Measurements from ENCODE around the gene RBM20. TPM values are rescaled to one million over a fixed set of nuclear protein-coding genes. Genes with fewer than 3 reads are reported as not detected.
A peak's percentile ranks its signal among the peaks of the same experiment; 100 is the strongest.

RBM20 gene
- polyA plus RNA-seq, 3 donors: 4.9 to 7.9 (median 6.1) TPM

DNA sequence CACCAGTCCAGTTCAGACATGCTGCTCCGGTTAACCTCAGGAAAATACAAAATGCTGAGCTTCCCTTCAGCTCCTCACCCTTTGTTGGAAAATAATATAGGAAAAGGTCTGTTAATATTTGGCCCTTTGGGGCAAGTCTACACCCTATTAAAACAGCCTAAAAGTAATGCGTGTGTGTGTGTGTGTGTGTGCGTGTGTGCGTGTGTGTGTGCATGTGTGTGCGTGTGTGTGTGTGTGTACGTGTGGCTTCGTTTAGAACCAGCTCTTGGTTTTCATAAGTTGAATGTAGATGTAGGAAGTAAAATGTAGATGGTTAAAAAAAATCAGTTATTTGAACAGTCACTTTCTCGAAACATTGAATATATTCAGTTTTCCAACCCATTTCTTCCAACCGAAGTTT lies 166.5 kb downstream of the RBM20 start:
- no peak for DNase-seq (ENCODE audit: extremely low read depth in 1 of 11, low read depth in 9 of 11, low spot score in 4 of 11)

DNA sequence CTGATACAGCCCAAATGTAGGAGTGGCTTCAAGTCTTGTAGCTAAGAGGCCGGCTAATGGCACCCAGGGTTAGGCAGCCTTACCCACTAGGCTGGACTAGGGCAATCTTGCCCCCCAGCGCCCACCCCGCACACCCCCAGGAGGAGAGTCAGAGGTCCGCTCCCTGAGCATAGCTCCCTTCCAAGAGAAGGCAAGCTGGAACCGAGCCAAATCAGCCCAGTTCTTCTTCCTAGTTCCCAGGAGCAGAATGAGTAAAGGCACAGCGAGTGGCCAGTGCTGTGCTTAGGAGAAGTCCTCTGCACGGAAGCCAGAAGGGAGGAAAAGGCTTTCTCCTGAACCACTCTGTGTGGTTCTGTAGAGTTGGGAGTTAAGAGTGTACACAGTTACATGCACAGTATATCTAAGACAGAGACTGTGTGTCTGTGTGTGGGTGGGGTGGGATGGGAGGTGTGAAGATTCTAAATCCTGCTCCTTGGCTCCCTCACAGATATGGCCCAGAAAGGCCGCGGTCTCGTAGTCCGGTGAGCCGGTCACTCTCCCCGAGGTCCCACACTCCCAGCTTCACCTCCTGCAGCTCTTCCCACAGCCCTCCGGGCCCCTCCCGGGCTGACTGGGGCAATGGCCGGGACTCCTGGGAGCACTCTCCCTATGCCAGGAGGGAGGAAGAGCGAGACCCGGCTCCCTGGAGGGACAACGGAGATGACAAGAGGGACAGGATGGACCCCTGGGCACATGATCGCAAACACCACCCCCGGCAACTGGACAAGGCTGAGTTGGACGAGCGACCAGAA lies 167.8 kb downstream of the RBM20 start:
- DNase-seq (ENCODE audit: extremely low read depth in 1 of 11, low read depth in 9 of 11, low spot score in 4 of 11): no peak

DNA sequence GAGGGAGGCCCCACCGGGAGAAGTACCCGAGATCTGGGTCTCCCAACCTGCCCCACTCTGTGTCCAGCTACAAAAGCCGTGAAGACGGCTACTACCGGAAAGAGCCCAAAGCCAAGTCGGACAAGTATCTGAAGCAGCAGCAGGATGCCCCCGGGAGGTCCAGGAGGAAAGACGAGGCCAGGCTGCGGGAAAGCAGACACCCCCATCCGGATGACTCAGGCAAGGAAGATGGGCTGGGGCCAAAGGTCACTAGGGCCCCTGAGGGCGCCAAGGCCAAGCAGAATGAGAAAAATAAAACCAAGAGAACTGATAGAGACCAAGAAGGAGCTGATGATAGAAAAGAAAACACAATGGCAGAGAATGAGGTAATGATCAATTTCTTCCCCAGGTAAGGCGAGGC lies 168.4 kb downstream of the RBM20 start:
- no peak for DNase-seq (ENCODE audit: extremely low read depth in 1 of 11, low read depth in 9 of 11, low spot score in 4 of 11)

DNA sequence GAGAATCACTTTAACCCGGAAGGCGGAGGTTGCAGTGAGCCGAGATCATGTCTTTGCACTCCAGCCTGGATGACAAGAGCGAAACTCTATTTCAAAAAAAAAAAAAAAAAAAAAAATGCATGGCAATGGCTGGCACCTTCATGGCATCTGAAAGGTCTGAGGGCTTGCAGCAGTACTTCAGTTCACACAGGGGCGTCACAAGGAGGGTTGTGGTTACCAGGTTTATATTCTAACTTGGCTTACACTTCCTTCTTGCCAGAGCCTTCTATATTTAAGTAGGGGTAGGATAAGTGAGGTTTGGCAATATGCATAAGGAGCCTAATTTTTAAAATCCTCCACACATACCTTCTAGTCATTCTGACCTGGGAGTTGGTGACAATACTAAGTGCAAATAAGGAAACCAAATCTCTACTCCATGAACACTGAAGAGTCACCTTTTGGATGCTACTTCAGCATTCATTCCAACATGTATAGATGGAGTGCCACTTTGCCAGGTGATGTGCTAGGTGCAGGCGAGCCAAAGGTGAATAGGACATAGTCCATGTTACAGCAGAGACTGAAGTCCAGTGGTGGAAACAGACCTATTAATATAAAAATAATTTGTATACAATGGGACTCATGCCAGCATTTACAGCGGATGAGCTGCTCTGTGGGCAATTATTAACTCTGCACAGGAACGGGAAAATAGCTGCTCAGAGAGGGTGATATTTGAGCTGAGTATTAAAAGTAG lies 169.8 kb downstream of the RBM20 start:
- no peak for DNase-seq (ENCODE audit: extremely low read depth in 1 of 11, low read depth in 9 of 11, low spot score in 4 of 11)

DNA sequence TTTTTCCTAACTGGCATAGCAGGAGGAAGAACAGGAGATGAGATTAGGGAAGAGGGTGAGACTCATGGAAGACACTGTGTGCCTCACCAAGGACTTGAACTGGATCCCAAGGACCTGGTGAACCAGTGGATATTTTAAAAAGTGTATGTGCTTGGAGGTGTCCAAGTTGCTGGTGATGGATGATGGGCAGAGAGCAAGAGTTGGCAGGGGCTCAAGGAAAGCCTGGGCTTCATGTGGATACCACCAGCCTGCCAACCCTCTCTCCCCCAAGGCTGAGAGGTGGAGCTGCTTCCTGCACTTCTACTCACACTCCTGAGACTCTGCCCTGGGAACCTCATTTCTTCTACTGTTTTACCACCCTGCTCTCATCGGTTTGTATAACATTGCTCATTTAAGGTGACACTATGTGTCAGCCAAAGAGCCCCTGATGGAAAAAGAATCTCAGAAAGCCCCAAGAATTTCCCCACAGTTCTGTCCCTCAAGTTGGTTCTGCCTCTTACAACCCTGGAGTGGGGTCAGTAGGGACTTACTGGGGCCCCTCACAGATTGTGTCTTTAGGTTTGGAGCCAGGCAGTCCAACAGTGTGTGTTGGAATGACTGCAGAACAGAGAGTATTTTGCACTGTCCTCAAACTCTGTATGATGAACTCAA lies 171.3 kb downstream of the RBM20 start:
- DNase-seq (ENCODE audit: extremely low read depth in 1 of 11, low read depth in 9 of 11, low spot score in 4 of 11): no peak

DNA sequence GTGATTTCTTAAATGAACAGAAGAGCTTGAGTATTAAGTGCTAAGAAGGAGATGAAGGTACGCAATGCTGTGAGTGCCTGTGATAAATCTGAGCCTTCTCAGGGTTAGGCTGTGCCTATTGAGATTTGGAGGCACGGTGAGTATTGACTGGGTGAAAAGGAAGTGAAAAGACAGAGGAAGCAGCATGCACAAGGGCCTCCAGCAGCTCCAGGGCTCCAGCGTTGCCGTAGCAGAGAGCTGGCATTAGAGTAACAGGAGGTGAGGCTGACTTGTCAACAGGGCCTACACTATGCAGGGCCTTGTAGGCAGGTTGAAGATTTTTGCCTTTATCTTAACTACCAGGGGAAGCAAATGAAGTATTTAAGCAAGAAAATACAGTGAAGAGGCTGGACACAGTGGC lies 173.5 kb downstream of the RBM20 start:
- DNase-seq (ENCODE audit: extremely low read depth in 1 of 11, low read depth in 9 of 11, low spot score in 4 of 11): no peak

DNA sequence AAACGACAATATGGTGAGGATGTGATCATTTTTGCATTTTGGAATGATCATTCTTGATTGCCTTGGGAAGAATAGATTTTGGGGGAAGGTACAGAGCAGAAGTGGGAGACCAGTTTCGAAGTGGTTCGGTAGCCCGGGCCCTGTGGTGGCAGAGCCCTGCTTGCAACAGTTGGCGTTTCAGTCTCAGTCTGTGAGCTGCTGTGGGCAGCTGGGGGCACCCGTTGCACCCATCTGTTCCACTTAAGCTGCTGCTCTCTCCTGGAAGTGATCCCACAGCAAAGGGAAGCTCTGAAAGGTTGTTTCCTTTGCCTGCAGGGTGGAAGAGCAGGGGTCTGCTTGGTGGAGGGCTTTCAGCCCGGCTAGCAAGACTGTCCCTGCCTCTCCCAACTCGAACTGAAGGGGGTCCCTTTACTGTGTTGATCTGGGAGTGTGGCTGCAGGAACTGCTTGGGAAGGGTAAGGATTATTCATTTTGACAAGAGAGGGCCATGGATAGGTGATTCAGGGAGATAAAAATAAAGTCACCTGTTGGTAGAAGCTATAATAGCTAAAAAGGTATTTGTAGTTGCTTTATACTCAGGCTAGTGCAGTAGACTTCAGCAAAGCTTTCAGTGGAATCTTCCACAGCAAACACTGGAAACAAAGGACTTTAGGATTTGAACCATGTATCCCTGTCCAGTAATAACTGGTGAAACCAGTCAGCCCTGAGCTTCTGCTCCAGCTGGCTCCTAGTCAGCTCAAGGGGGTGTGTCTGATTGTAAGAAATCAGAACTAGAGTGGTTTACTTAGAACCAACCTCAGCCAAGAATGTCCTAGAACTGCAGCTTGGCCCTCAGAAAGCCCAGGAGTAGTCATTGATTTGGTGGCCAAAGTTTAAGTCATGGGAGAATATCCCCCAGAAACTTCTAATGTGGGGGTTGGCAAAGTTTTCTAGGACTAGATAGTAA lies 174.4 kb downstream of the RBM20 start:
- no peak for DNase-seq (ENCODE audit: extremely low read depth in 1 of 11, low read depth in 9 of 11, low spot score in 4 of 11)

DNA sequence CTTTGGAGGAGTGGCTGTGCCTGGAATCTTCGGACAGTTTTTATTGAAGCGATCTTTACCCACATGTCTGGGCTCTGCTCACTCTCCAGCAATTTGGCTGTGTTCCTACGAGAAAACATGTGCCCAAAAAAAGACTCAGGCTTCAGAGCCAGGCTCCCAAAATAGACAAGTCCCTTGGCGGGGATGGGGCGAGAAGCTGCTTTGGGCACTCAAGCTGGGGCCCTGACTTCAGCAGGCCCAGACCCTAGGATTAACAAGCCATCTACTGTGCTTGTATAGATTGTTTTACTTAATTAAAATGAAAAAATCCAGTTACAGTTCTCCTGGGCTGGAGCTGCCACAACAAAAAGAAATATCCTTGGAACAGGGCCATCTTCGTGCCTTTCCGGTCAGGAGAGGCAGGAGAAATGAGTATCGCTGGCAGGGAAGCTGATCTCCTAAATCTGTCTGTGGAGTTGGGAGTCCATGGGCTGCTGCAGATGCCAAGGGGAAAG lies 176.2 kb downstream of the RBM20 start:
- no peak for DNase-seq (ENCODE audit: extremely low read depth in 1 of 11, low read depth in 9 of 11, low spot score in 4 of 11)

DNA sequence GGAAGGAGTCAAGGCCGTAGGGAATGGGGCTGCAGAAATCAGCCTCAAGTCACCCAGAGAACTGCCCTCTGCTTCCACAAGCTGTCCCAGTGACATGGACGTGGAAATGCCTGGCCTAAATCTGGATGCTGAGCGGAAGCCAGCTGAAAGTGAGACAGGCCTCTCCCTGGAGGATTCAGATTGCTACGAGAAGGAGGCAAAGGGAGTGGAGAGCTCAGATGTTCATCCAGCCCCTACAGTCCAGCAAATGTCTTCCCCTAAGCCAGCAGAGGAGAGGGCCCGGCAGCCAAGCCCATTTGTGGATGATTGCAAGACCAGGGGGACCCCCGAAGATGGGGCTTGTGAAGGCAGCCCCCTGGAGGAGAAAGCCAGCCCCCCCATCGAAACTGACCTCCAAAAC lies 177.4 kb downstream of the RBM20 start:
- no peak for DNase-seq (ENCODE audit: extremely low read depth in 1 of 11, low read depth in 9 of 11, low spot score in 4 of 11)

DNA sequence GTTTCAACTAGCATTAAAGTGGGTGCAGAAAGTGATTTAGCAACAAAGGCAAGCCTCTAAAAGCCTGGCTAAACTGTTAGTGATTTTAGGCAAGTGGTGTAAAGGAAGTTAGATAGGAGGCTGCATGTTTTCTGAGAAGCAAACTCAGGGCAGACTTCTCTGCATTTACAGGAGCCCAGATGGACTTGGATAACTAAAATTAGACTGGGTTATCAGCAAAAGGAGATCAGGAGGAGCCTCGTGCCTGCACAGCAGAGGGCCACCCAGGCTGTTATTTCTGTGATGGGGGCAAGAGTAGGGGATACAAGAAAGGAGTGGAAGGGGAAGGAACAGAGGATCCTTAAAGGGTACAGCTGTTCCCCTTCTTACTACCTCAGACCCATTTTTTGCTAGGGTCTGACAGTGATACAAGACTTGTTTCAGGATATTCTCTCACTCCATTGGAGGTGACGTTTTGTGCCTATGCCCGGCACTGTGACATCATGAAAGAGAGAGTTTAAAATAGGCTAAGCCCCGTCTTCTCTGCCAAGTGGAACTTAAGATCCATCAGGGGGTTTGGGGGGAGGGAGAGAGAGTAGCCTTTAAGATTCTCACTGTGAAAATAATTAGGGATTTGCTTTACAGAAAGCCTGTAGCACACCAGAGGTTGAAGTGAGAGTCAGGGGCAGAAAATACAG lies 178.0 kb downstream of the RBM20 start:
- DNase-seq (ENCODE audit: extremely low read depth in 1 of 11, low read depth in 9 of 11, low spot score in 4 of 11): no peak

DNA sequence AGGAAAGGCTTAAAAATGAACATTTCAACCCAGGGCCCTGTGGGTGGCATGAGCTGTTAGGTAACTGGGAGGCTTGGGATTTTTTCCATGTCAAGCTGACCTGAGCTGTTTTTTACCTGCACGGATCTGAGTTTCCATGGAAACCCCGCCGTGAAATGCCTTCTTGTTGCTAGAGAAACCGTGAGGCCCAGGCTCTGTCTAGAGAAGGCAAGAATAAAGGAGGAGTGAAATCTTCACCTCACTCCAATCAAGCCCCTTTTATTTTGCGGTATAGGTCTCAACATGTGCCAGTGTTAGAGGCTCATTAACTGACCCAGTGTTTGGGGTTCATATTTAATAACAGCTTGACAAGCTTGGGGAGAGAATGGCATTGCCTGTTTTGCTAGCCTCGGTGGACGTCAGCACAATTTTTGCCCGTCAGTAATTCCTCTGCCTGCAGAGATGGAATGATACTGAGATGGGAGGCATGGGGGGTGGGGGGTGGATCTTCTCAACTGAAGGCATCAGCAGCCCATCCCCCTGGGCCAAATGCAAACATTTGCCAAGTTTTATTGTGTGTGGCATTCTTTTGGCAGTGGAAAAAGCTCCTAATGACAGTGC lies 178.7 kb downstream of the RBM20 start:
- DNase-seq (ENCODE audit: extremely low read depth in 1 of 11, low read depth in 9 of 11, low spot score in 4 of 11): peak in 3 of 11 donors; percentile 33 to 70 (median 58)

DNA sequence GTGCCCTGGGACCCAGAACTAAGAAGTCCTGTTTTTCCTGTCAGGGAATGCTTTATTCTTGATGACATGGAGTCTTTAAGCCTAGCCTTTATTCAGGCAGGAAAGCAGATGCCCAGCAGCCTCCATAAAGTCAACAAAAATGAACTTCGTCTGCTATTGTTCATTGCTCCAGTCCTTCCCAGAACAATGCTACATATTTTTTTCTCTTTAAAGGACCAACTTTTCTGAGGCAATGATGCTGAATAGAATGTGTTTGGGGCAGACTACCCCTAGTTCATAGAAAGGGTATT lies 180.0 kb downstream of the RBM20 start:
- DNase-seq (ENCODE audit: extremely low read depth in 1 of 11, low read depth in 9 of 11, low spot score in 4 of 11): no peak

DNA sequence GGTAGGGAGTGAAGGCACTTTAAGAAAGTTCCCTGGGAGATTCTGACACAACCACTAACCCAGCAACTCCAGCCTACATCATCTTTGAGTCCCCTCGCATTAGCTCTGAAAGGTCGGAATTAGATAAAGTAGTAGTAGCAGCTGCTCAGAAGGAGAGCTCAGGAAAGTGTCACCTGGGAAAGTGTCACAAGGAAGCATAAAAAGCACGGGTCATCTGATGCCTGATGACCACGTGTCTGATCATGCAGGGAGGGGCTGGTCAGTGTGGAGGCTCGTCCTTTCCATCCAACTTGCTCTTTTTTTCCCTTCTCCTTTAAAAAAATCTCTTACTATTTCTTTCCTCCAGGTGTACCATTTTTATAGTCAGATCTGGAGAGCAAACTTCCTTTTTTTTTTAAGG lies 180.5 kb downstream of the RBM20 start:
- no peak for DNase-seq (ENCODE audit: extremely low read depth in 1 of 11, low read depth in 9 of 11, low spot score in 4 of 11)

DNA sequence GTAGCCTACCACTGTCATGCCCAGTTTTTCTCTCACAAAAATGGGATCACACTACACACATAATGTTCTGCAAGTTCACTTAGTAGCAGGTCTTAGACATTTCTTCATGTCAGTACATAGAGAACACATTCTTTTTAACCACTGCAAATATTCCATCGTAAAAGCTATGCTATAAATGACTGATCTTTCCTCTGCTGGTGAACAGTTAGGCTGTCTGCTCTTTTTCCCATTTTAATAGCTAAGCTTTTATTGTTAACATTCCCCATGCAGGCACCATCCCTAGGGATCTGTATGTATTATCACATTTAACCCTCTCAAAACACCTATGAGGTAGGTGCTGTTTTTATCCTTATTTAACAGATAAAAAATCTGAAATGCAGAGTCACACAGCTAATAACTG lies 181.4 kb downstream of the RBM20 start:
- DNase-seq (ENCODE audit: extremely low read depth in 1 of 11, low read depth in 9 of 11, low spot score in 4 of 11): no peak

DNA sequence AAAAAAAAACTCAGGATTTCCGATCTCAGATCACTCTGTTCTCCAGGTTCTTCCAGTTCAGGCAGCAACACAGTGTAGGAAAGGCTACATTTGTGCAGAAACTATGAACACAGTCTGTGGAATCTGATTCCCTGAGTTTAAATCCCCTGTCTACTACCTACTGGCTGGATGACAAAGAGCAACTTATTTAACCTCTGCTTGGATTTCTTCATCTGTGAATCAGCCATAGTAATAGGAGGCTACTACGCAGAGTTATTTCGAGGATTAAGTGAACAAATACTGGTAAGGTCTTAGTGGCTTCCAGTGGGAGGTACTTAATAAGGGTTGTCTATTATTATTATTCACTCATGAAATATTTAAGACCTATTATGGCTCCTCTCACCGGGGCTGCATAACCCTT lies 183.3 kb downstream of the RBM20 start:
- DNase-seq (ENCODE audit: extremely low read depth in 1 of 11, low read depth in 9 of 11, low spot score in 4 of 11): no peak

DNA sequence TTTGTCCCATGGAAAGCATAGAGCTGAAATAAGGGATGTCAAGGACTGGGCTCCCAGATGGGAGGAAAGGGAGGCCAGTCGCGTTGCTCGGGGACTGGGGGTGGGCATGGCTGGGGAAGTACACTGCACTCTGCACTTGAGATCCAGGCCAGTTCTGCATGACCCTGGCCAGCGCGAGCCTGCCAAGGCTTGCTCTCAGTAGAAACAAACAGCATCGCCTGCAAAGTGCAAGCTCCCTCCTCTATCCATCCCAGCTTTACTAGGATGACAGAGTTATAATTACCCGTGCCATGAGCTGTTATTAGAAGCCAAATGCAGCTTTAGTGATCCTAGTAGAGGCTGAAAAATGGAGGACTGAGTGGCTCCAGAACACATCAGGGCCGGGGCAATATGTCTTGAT lies 183.7 kb downstream of the RBM20 start:
- no peak for DNase-seq (ENCODE audit: extremely low read depth in 1 of 11, low read depth in 9 of 11, low spot score in 4 of 11)

DNA sequence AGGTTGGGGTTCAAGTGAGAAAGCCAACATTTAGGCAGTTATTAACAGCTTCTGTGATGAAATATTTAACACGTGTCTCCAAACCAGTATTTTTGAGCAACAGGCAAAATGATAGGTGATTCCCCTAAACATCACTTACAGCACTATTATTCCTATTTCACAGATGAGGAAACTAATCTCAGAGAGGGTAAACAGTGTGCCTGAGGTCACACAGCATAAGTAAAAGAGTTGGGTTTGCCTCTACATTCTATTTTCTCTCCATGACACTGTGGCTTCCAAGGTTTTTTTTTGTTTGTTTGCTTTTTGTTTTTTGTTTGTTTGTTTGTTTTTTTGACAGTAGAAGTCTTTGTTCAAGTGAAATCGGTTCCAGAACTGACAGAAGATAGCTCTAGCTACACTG lies 184.4 kb downstream of the RBM20 start:
- DNase-seq (ENCODE audit: extremely low read depth in 1 of 11, low read depth in 9 of 11, low spot score in 4 of 11): no peak

DNA sequence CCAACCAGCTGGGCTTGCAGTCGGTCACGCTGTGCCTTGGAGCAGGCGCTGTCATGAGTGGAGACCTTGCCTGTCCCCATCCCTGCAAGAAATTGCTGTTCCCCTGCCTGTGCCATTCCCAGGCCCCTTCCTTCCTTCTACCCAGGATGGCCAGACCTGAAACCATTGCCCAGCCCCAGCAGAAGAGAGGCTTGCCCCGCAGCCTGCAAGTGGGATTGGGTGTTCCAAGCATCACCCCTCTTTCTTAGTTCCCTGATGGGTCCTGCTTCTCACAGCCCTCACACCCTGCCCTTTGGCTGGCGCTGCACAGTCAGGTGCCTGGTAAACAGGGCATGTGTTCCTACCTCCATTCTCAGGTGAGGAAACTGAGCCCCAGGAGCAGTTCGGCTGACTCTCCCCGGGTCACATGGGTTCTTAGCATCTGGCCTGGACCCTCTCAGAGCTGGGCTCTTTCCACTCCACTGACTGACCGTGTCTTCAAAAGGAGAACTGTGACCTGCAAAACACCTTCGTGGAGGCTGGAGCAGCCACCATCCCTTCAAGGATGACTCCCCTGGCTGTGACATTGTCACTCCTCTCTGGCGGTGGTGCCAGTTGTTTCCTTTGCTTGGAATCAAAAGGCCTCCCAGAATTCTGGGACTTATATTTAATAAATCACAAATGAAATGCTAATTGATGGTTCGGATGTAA lies 185.7 kb downstream of the RBM20 start:
- no peak for DNase-seq (ENCODE audit: extremely low read depth in 1 of 11, low read depth in 9 of 11, low spot score in 4 of 11)

Measured in renal cortex interstitium (tissue), 11 donors.